Choroid plexus epithelial cell (primary cell): Measurements from ENCODE around the gene LMX1A.

Experiments
- DNase-seq: peaks from one replicate; pipeline ENCODE4 v3.0.0-alpha.2; 2010; ENCODE audit warnings: low read depth
- H3K4me3 ChIP-seq: 2 replicates; pipeline ENCODE4 v1.5.1; 2011; ENCODE audit warnings: low read depth, mild to moderate bottlenecking, control low read depth, low read length, moderate library complexity
- CTCF ChIP-seq: conservative IDR thresholded peaks from 2 replicates; pipeline ENCODE4 v1.5.1; 2011; ENCODE audit warnings: low read depth, mild to moderate bottlenecking, control low read depth, inconsistent platforms, low read length, moderate library complexity

The LMX1A gene

GRCh38 chr1:165392634-165393571 is 36.4 kb upstream of the LMX1A start:
- peak; percentile 98 for DNase-seq
- peak; percentile 96 for TF ChIP-seq CTCF
- H3K4me3 ChIP-seq = no peak overlapping the region

GRCh38 chr1:165389609-165390008 is 33.1 kb upstream of the LMX1A start:
- DNase-seq = no peak
- H3K4me3 ChIP-seq = no peak overlapping the region
- TF ChIP-seq CTCF = no peak

- TF ChIP-seq CTCF = no peak
- DNase-seq = no peak
- H3K4me3 ChIP-seq = no peak overlapping the region
Observed at GRCh38 chr1:165387961-165388360, 31.4 kb upstream of the LMX1A start.

- no peak overlapping the region for H3K4me3 ChIP-seq
- no peak for TF ChIP-seq CTCF
- no peak for DNase-seq
Observed at GRCh38 chr1:165387505-165387904, 31.0 kb upstream of the LMX1A start.

GRCh38 chr1:165383599-165384405 is 27.3 kb upstream of the LMX1A start:
- no peak for TF ChIP-seq CTCF
- H3K4me3 ChIP-seq = no peak overlapping the region
- DNase-seq = no peak

- peak; percentile 5 for DNase-seq
- no peak overlapping the region for H3K4me3 ChIP-seq
- TF ChIP-seq CTCF = no peak
Observed at GRCh38 chr1:165383067-165383466, 26.6 kb upstream of the LMX1A start.
